Panc1 (cell line): ENCODE results near the gene EAPP.
"Not testable (repeated sequence)": the region's sequence is repeated elsewhere in the genome, so short reads cannot be mapped to it uniquely, and the experiment has no call there.

Source experiments
- POLR2AphosphoS5 ChIP-seq: IDR thresholded peaks from 2 replicates; pipeline ENCODE4 v1.6.1; 2012; ENCODE audit warnings: mild to moderate bottlenecking, low read depth, low read length, moderate library complexity
- REST ChIP-seq, 2 experiments: IDR thresholded peaks; 2 replicates each; pipeline ENCODE4 v1.6.1; 2011 to 2012; ENCODE audit warnings: low read depth in 2 of 2, control low read depth in 1 of 2, low read length in 1 of 2, mild to moderate bottlenecking in 1 of 2, moderate library complexity in 1 of 2; ENCODE audit not compliant: insufficient read depth in 1 of 2
- TF ChIP-seq, protein P1 (sequence below): fragments of 450-650 bp; IDR thresholded peaks from 2 replicates; pipeline ENCODE4 v1.5.1; 2017; ENCODE audit warnings: mild to moderate bottlenecking

- TF ChIP-seq, protein P1, sequence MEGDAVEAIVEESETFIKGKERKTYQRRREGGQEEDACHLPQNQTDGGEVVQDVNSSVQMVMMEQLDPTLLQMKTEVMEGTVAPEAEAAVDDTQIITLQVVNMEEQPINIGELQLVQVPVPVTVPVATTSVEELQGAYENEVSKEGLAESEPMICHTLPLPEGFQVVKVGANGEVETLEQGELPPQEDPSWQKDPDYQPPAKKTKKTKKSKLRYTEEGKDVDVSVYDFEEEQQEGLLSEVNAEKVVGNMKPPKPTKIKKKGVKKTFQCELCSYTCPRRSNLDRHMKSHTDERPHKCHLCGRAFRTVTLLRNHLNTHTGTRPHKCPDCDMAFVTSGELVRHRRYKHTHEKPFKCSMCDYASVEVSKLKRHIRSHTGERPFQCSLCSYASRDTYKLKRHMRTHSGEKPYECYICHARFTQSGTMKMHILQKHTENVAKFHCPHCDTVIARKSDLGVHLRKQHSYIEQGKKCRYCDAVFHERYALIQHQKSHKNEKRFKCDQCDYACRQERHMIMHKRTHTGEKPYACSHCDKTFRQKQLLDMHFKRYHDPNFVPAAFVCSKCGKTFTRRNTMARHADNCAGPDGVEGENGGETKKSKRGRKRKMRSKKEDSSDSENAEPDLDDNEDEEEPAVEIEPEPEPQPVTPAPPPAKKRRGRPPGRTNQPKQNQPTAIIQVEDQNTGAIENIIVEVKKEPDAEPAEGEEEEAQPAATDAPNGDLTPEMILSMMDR, result not testable (repeated sequence)
- not testable (repeated sequence) for TF ChIP-seq POLR2AphosphoS5; REST (IDR thresholded peaks at IDR 0.05; ENCODE audit: insufficient read depth in 1 of 2, low read depth in 2 of 2, low read length in 1 of 2)
Observed at GRCh38 chr14:34546272-34547135, 7.0 kb upstream of the EAPP start.
